Panc1 (cell line): ENCODE data around the gene ZNRF3. TPM values are rescaled to one million over a fixed set of nuclear protein-coding genes. Genes with fewer than 3 reads are reported as not detected.
"Not testable (repeated sequence)": the region's sequence is repeated elsewhere in the genome, so short reads cannot be mapped to it uniquely, and the experiment has no call there.

Source experiments
- ATAC-seq: fragments of 200-7000 bp; cut with Tn5 transposase; 2 replicates; pipeline ENCODE4 v1.9.1; 2020; ENCODE audit warnings: mild to moderate bottlenecking, moderate library complexity
- BruUV-seq: library from RNA; stranded (reverse); fragments of 400-500 nt; replicated peaks from 2 replicates; lab custom pipeline; 2021; lab: Mats Ljungman, UMichigan
- CTCF ChIA-PET: fragments of 300-600 bp; sonication (Branson Sonifier 250); formaldehyde crosslinking; loops from one replicate; lab custom pipeline; 2022; ENCODE audit warnings: antibody characterized with exemption; lab: Charles Lee
- POLR2A ChIA-PET: fragments of 300-600 bp; sonication (Branson Sonifier 250); formaldehyde crosslinking; loops from one replicate; lab custom pipeline; 2022; ENCODE audit warnings: antibody characterized with exemption; lab: Charles Lee
- DNase-seq: peaks from one replicate; pipeline ENCODE4 v3.0.0-alpha.2; 2010; ENCODE audit warnings: low read depth, low spot score
- H3K27ac ChIP-seq: 2 replicates; pipeline ENCODE4 v1.5.1; 2011; ENCODE audit warnings: mild to moderate bottlenecking, low read length, inconsistent platforms
- H3K27me3 ChIP-seq: fragments of 200-500 bp; sonication (Bioruptor generic); 2 replicates; pipeline ENCODE4 v1.6.0; 2014; ENCODE audit warnings: low read length, inconsistent platforms; ENCODE audit not compliant: control insufficient read depth, insufficient read depth
- H3K36me3 ChIP-seq: fragments of 200-500 bp; sonication (Bioruptor generic); 2 replicates; pipeline ENCODE4 v1.5.1; 2014; ENCODE audit warnings: inconsistent platforms, mild to moderate bottlenecking, low read length, moderate library complexity; ENCODE audit not compliant: control insufficient read depth, insufficient read depth
- H3K4me1 ChIP-seq: 2 replicates; pipeline ENCODE4 v1.5.1; 2011; ENCODE audit warnings: inconsistent platforms, mild to moderate bottlenecking, low read length, moderate library complexity; ENCODE audit not compliant: control insufficient read depth, insufficient read depth
- H3K4me3 ChIP-seq, 2 experiments: 2 replicates each; pipeline ENCODE4 v1.5.1; 2011 to 2012; ENCODE audit warnings: low read depth in 2 of 2, low read length in 2 of 2, mild to moderate bottlenecking in 2 of 2, inconsistent platforms in 1 of 2, moderate library complexity in 1 of 2
- H3K9me3 ChIP-seq: fragments of 200-500 bp; sonication (Bioruptor generic); 2 replicates; pipeline ENCODE4 v1.5.1; 2014; ENCODE audit warnings: low read depth, mild to moderate bottlenecking, inconsistent platforms, low read length, moderate library complexity; ENCODE audit not compliant: control insufficient read depth, insufficient read depth
- POLR2AphosphoS5 ChIP-seq: IDR thresholded peaks from 2 replicates; pipeline ENCODE4 v1.6.1; 2012; ENCODE audit warnings: mild to moderate bottlenecking, low read depth, low read length, moderate library complexity
- REST ChIP-seq, 2 experiments: IDR thresholded peaks; 2 replicates each; pipeline ENCODE4 v1.6.1; 2011 to 2012; ENCODE audit warnings: low read depth in 2 of 2, control low read depth in 1 of 2, low read length in 1 of 2, mild to moderate bottlenecking in 1 of 2, moderate library complexity in 1 of 2; ENCODE audit not compliant: insufficient read depth in 1 of 2
- SIN3A ChIP-seq: IDR thresholded peaks from 2 replicates; pipeline ENCODE4 v1.6.1; 2012; ENCODE audit warnings: low read depth, mild to moderate bottlenecking, low read length, moderate library complexity, borderline replicate concordance; ENCODE audit not compliant: insufficient read depth
- TCF7L2 ChIP-seq: IDR thresholded peaks from 2 replicates; pipeline ENCODE4 v1.6.1; 2011; ENCODE audit warnings: mild to moderate bottlenecking, low read depth, low read length, inconsistent platforms
- in situ Hi-C: cut with HindIII; loops from 2 replicates; pipeline ENCODE4 v1.10.0; 2016; ENCODE audit warnings: low sequenced_read_pairs, low pct_unique_long_range_greater_than_20kb
- intact Hi-C: fragments of 100-400 bp; cut with micrococcal nuclease; formaldehyde crosslinking; loops from one replicate; pipeline ENCODE4 v1.10.0; 2022; ENCODE audit not compliant: unreplicated experiment
- total RNA-seq: library from RNA; stranded (reverse); gene quantifications from one replicate; pipeline ENCODE4 v1.2.1, GENCODE V29; 2021; ENCODE audit not compliant: unreplicated experiment
- TF ChIP-seq, protein P1 (sequence below): fragments of 450-650 bp; IDR thresholded peaks from 2 replicates; pipeline ENCODE4 v1.5.1; 2017; ENCODE audit warnings: mild to moderate bottlenecking

The ZNRF3 gene
- total RNA-seq, 1 experiment from 2014 or later = 7.3 TPM

DNA sequence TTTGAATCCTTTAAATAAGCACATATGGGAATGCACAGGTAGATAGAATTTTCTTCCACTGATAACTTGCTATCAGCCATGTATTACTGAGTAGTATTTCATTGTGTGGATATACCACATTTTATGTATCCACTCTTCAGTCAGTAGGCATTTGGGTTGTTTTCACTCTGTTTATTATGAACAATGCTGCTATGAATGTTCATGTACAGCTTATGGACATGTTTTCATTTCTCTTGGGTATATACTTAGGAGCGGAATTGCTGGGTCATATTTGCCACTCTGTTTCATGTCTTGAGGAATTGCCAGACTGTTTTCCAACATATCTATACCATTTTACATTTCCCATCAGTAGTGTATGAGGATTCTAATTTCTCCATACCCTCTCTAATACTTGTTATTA lies 63.8 kb downstream of the ZNRF3 start:
- CTCF ChIA-PET = no interaction called here
- Histone ChIP-seq H3K4me3 (no peak overlapping the region), H3K36me3 (no peaks in the 10 kb centered on the region), H3K27ac (no peak overlapping the region), H3K9me3 (peaks cover 5% of the 10 kb centered on the region; the same call in 1 of the 2 replicates), H3K4me1 (no peaks in the 10 kb centered on the region), H3K27me3 (no peaks in the 10 kb centered on the region)
- ATAC-seq (no peak), DNase-seq (no peak)
- in situ Hi-C loops = no loop called here
- BruUV-seq = no TSS peak
- intact Hi-C loops = no loop called here
- TF ChIP-seq POLR2AphosphoS5 (no peak), REST (IDR thresholded peaks at IDR 0.05; ENCODE audit: insufficient read depth in 1 of 2, low read depth in 2 of 2, low read length in 1 of 2) (no peak), TCF7L2 (no peak), SIN3A (no peak)
- TF ChIP-seq, protein P1, sequence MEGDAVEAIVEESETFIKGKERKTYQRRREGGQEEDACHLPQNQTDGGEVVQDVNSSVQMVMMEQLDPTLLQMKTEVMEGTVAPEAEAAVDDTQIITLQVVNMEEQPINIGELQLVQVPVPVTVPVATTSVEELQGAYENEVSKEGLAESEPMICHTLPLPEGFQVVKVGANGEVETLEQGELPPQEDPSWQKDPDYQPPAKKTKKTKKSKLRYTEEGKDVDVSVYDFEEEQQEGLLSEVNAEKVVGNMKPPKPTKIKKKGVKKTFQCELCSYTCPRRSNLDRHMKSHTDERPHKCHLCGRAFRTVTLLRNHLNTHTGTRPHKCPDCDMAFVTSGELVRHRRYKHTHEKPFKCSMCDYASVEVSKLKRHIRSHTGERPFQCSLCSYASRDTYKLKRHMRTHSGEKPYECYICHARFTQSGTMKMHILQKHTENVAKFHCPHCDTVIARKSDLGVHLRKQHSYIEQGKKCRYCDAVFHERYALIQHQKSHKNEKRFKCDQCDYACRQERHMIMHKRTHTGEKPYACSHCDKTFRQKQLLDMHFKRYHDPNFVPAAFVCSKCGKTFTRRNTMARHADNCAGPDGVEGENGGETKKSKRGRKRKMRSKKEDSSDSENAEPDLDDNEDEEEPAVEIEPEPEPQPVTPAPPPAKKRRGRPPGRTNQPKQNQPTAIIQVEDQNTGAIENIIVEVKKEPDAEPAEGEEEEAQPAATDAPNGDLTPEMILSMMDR = no peak
- POLR2A ChIA-PET = no interaction called here

- TF ChIP-seq REST (IDR thresholded peaks at IDR 0.05; ENCODE audit: insufficient read depth in 1 of 2, low read depth in 2 of 2, low read length in 1 of 2) = no peak
- TF ChIP-seq, protein P1 = no peak
- TF ChIP-seq POLR2AphosphoS5 = no peak
- no peak for TF ChIP-seq SIN3A
- Histone ChIP-seq H3K4me3 (no peak overlapping the region), H3K9me3 (peaks cover 5% of the 10 kb centered on the region; the same call in 1 of the 2 replicates), H3K4me1 (no peaks in the 10 kb centered on the region), H3K27me3 (no peaks in the 10 kb centered on the region), H3K36me3 (no peaks in the 10 kb centered on the region), H3K27ac (no peak overlapping the region)
- DNase-seq (no peak), ATAC-seq (no peak)
- intact Hi-C loops = no loop called here
- ChIA-PET POLR2A (no interaction called here), CTCF (no interaction called here)
- in situ Hi-C loops = no loop called here
- no TSS peak for BruUV-seq
Measured at GRCh38 chr22:28948424-28948823, 65.1 kb downstream of the ZNRF3 start.

GRCh38 chr22:28948860-28949551 lies 65.6 kb downstream of the ZNRF3 start:
- H3K4me1 ChIP-seq, intact Hi-C loops, H3K36me3 ChIP-seq, H3K4me3 ChIP-seq, H3K9me3 ChIP-seq, DNase-seq, POLR2A ChIA-PET, H3K27me3 ChIP-seq, H3K27ac ChIP-seq, ATAC-seq, in situ Hi-C loops, CTCF ChIA-PET, BruUV-seq: not testable (repeated sequence)
